ENCODE measurements around the gene KAT8.
A peak's percentile ranks its signal among the peaks of the same experiment; 100 is the strongest.
"Not testable (repeated sequence)": the region's sequence is repeated elsewhere in the genome, so short reads cannot be mapped to it uniquely, and the experiment has no call there.

KAT8 gene

DNA sequence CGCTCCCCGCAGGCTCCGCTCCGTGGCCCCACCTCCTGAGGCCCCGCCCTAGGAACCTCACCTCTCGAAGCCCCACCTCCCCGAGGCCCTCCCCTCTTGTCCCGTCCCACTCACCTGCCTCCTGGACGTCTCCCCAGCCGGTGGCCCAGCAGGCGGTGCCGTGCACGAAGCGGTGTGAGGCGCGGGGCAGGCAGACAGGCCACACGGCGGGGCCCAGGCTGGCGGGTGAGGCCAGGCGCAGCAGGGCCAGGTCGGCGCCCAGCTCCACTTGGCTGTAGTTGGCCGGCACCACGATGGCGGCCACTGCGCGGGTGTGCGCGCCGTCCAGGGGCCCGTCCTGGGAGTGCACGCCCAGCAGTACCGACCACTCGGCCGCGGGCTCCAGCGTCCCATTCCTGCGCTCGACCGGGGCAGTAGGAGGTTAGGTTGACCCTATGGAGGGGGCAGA lies 30.8 kb downstream of the KAT8 start:
- peak; percentile 45 for DNase-seq (ENCODE audit: low read depth, low spot score)

GRCh38 chr16:31148896-31149295 lies 31.4 kb downstream of the KAT8 start:
- no peak for DNase-seq (ENCODE audit: low read depth, low spot score)

- DNase-seq (ENCODE audit: low read depth, low spot score) = no peak
Observed at GRCh38 chr16:31149332-31149731, 31.9 kb downstream of the KAT8 start.

DNA sequence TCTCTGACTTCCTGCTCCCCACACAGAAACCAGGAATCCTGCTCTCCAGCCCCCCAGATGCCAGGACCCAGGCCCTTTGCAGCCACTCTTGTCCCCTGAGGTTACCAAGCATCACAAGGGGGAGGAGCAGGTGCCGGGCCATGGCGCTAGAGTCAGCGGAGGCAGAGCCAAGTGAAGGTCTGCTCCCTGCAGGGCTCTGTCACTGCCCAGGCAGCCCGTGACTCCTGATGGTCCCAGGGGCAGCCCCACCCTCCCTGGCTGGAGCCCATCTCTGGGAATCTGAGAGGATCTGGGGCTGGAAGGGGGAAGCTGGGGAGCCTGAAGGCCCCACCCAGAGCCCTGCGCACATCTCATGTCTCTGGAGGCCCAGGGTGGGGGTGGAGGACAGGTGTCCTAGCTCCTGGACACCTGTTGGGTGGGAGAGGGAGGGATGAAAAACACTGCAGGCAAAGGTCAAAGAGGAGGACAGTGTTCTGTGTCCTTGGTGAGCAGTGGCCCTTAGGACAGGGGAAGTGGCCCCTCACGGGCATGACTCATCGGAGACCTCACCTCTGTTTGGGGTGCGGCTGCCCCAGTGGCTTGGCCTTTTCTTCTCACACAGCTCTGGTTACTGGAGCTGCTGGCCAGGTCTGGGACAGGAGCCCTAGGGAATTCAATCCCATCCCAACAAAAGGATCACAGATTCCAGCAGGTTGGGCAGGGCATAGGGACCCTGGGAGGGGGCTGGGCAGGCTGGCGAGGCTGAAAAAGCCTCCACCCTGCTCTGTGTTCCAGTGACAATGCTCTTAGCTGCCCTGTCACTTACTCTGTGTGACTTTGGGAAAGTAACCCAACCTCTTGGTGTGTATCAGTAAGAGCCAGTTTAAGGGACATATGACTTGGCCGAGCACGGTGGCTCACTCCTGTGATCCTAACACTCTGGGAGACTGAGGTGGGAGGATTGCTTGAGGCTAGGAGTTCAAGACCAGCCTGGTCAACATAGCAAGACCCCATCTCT lies 32.7 kb downstream of the KAT8 start, which contains the start of gene PRSS36:
TSS of gene PRSS36 (minus strand) at position 173 of the 997 bp plus-strand sequence. CDS start at position 142, 31 bp downstream.
- DNase-seq (ENCODE audit: low read depth, low spot score) = peak; percentile 76

GRCh38 chr16:31150976-31151375 lies 33.5 kb downstream of the KAT8 start:
- DNase-seq (ENCODE audit: low read depth, low spot score) = not testable (repeated sequence)

DNA sequence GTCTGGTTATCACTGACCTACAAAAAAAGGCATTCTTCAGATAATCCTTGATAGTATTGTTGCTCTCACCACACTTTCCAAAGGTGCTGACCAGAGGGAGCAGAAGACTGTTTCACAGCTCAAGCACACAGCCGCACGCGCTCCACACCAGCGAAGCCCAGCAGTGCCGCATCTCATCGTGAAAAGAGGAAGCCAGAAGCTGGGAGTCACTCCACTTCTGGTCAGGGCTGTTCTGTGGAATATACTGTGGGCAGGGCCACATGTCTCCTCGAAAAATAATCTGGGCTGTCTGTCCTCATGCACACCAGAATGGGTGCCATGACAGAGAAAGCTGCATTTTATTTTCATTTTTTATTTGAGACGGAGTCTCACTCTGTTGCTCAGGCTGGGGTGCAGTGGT lies 39.7 kb downstream of the KAT8 start:
- DNase-seq (ENCODE audit: low read depth, low spot score) = no peak

GRCh38 chr16:31167315-31167714 lies 49.9 kb downstream of the KAT8 start:
- no peak for DNase-seq (ENCODE audit: low read depth, low spot score)

GRCh38 chr16:31168848-31169247 lies 51.4 kb downstream of the KAT8 start:
- peak; percentile 54 for DNase-seq (ENCODE audit: low read depth, low spot score)

DNA sequence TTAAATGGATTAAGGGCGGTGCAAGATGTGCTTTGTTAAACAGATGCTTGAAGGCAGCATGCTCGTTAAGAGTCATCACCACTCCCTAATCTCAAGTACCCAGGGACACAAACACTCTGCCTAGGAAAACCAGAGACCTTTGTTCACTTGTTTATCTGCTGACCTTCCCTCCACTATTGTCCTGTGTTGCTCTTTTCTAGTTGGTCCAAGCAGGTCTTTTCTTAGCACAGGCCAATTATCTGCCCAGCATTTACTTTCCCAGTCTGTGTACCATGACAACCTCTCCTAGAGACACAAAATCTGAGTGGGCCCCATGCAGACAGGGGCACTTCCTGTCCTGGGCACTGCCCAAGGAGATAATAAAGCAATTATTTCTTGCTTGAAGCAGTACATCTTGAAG lies 52.6 kb downstream of the KAT8 start:
- DNase-seq (ENCODE audit: low read depth, low spot score) = not testable (repeated sequence)

- no peak for DNase-seq (ENCODE audit: low read depth, low spot score)
Observed at GRCh38 chr16:31177136-31177535, 59.7 kb downstream of the KAT8 start.

- no peak for DNase-seq (ENCODE audit: low read depth, low spot score)
Observed at GRCh38 chr16:31179219-31179746, 61.8 kb downstream of the KAT8 start.

DNA sequence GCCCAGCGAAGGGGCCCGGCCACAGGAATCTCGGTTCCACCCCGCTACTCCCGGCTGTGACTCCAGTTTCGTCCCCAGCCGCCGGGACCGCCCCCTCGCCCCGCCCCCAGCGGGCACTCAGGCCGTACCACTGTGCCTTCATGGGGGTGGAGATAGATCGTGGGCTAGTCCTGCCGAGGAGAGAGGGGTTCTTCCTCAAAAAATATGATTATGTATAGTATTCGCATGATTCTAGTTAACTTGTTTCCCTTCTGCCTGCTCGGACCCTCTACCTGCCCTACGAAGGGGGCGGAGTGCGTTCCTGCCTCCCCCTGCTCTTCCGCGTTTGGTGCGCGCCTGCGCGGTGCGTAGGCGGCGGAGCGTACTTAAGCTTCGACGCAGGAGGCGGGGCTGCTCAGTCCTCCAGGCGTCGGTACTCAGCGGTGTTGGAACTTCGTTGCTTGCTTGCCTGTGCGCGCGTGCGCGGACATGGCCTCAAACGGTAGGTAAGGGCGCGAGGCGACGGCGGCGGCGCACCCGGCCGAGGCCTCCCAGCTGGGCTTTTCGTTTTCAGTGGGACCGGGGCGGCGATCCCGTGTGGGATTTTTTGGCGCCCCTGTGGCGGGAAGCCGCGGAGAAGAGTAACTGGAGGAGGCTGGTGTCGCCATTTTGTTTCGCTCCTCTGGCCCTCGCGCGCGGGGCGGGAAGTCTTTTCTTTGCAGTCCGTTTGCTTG lies 62.4 kb downstream of the KAT8 start, which contains the start of gene FUS:
TSS of gene FUS (plus strand) at position 393 of the 713 bp plus-strand sequence. CDS start at position 469, 76 bp downstream.
- peak; percentile 94 for DNase-seq (ENCODE audit: low read depth, low spot score)
